ENCODE data around the gene RHBDF2. TPM values are rescaled to one million over a fixed set of nuclear protein-coding genes. Genes with fewer than 3 reads are reported as not detected.

Gene RHBDF2
- total RNA-seq, 1 experiment from 2014 or later = 33.4 TPM

GRCh38 chr17:76538941-76539570, 37.8 kb upstream of the RHBDF2 start:
- no peak for DNase-seq (ENCODE audit: unreplicated experiment)
- CTCF ChIA-PET = no interaction called here
- H3K27ac Mint-ChIP-seq (ENCODE audit: low read depth, unreplicated experiment) = no peak overlapping the region
- H3K4me3 Mint-ChIP-seq (ENCODE audit: unreplicated experiment) = no peak overlapping the region
- H3K4me1 Mint-ChIP-seq (ENCODE audit: insufficient read depth, unreplicated experiment) = no peaks in the 10 kb centered on the region
- POLR2A ChIA-PET = interaction anchor here (0.6 to 2.9 kb wide), 5 partner anchors 10 to 197 kb away, joined by 3 to 31 read pairs (median 4); no protein-coding TSS in a partner anchor
- H3K36me3 Mint-ChIP-seq (ENCODE audit: insufficient read depth, unreplicated experiment) = no peaks in the 10 kb centered on the region
- H3K27me3 Mint-ChIP-seq (ENCODE audit: insufficient read depth, unreplicated experiment) = peaks cover 4% of the 10 kb centered on the region
- no peaks in the 10 kb centered on the region for H3K9me3 Mint-ChIP-seq (ENCODE audit: unreplicated experiment)
- no peak for TF ChIP-seq CTCF (IDR thresholded peaks at IDR 0.05; ENCODE audit: unreplicated experiment)
- intact Hi-C loops (cut with micrococcal nuclease) = no loop called here
- BruUV-seq (replicated peaks) = no TSS peak

GRCh38 chr17:76538281-76538931, 37.2 kb upstream of the RHBDF2 start:
- Mint-ChIP-seq H3K27me3 (ENCODE audit: insufficient read depth, unreplicated experiment) (no peaks in the 10 kb centered on the region), H3K27ac (ENCODE audit: low read depth, unreplicated experiment) (no peak overlapping the region), H3K9me3 (ENCODE audit: unreplicated experiment) (no peaks in the 10 kb centered on the region), H3K4me1 (ENCODE audit: insufficient read depth, unreplicated experiment) (no peaks in the 10 kb centered on the region), H3K36me3 (ENCODE audit: insufficient read depth, unreplicated experiment) (no peaks in the 10 kb centered on the region), H3K4me3 (ENCODE audit: unreplicated experiment) (no peak overlapping the region)
- TF ChIP-seq CTCF (IDR thresholded peaks at IDR 0.05; ENCODE audit: unreplicated experiment) = no peak
- no peak for DNase-seq (ENCODE audit: unreplicated experiment)
- CTCF ChIA-PET = no interaction called here
- POLR2A ChIA-PET = interaction anchor here (0.6 to 1.0 kb wide), 4 partner anchors 11 to 319 kb away, joined by 3 to 5 read pairs (median 4); no protein-coding TSS in a partner anchor
- no TSS peak for BruUV-seq (replicated peaks)
- intact Hi-C loops (cut with micrococcal nuclease) = no loop called here

- H3K27ac Mint-ChIP-seq (ENCODE audit: low read depth, unreplicated experiment) = peak within 1 kb of the TSS; percentile 51
- H3K36me3 Mint-ChIP-seq (ENCODE audit: insufficient read depth, unreplicated experiment) = no peaks in the 10 kb centered on the region
- H3K4me1 Mint-ChIP-seq (ENCODE audit: insufficient read depth, unreplicated experiment) = peaks cover 2% of the 10 kb centered on the region
- H3K4me3 Mint-ChIP-seq (ENCODE audit: unreplicated experiment) = no peak within 1 kb of the TSS
- no peaks in the 10 kb centered on the region for H3K27me3 Mint-ChIP-seq (ENCODE audit: insufficient read depth, unreplicated experiment)
- intact Hi-C loops (cut with micrococcal nuclease) = no loop called here
- ChIA-PET POLR2A (interaction anchor here (0.6 to 0.7 kb wide), 2 partner anchors 86 to 320 kb away, joined by 4 to 5 read pairs; no protein-coding TSS in a partner anchor), CTCF (interaction anchor here (0.7 kb wide), 1 partner anchor 28 kb away, joined by 4 read pairs; no protein-coding TSS in a partner anchor)
- TF ChIP-seq CTCF (IDR thresholded peaks at IDR 0.05; ENCODE audit: unreplicated experiment) = no peak
- DNase-seq (ENCODE audit: unreplicated experiment) = no peak
- H3K9me3 Mint-ChIP-seq (ENCODE audit: unreplicated experiment) = no peaks in the 10 kb centered on the region
- BruUV-seq (replicated peaks) = no TSS peak
Observed at GRCh38 chr17:76537578-76538280, 36.5 kb upstream of the RHBDF2 start, which contains the start of gene CYGB. CYGB (minus strand) TSS chr17:76537709; CDS start chr17:76537542, 167 bp downstream.

GRCh38 chr17:76537288-76537577, 36.0 kb upstream of the RHBDF2 start:
- BruUV-seq (replicated peaks) = no TSS peak
- H3K27ac Mint-ChIP-seq (ENCODE audit: low read depth, unreplicated experiment) = no peak overlapping the region
- no peak for DNase-seq (ENCODE audit: unreplicated experiment)
- H3K4me1 Mint-ChIP-seq (ENCODE audit: insufficient read depth, unreplicated experiment) = peaks cover 6% of the 10 kb centered on the region
- no peaks in the 10 kb centered on the region for H3K27me3 Mint-ChIP-seq (ENCODE audit: insufficient read depth, unreplicated experiment)
- H3K9me3 Mint-ChIP-seq (ENCODE audit: unreplicated experiment) = no peaks in the 10 kb centered on the region
- POLR2A ChIA-PET = no interaction called here
- no peaks in the 10 kb centered on the region for H3K36me3 Mint-ChIP-seq (ENCODE audit: insufficient read depth, unreplicated experiment)
- intact Hi-C loops (cut with micrococcal nuclease) = no loop called here
- H3K4me3 Mint-ChIP-seq (ENCODE audit: unreplicated experiment) = no peak overlapping the region
- CTCF ChIA-PET = interaction anchor here (0.7 kb wide), 1 partner anchor 29 kb away, joined by 4 read pairs; no protein-coding TSS in a partner anchor
- no peak for TF ChIP-seq CTCF (IDR thresholded peaks at IDR 0.05; ENCODE audit: unreplicated experiment)
